ENCODE measurements around the gene RABGAP1. TPM values are rescaled to one million over a fixed set of nuclear protein-coding genes. Genes with fewer than 3 reads are reported as not detected.

Gene RABGAP1
- total and polyA plus RNA-seq, 2 experiments from 2014 or later, result 8.0 to 16.0 TPM

GRCh38 chr9:123083680-123084079 lies 142.9 kb downstream of the RABGAP1 start:
- no peak for TF ChIP-seq EZH2phosphoT487 (IDR thresholded peaks at IDR 0.05; ENCODE audit: insufficient read depth, low read depth)
- no peak for TF ChIP-seq EZH2 (IDR thresholded peaks at IDR 0.05; ENCODE audit: insufficient read depth, poor library complexity, severe bottlenecking)
- WGBS, 2 experiments (ENCODE audit: low coverage in 1 of 2, low lambda C conversion rate in 2 of 2, missing lambda C conversion rate in 2 of 2), result 89 to 90% methylated on average over 6 of the region's 6 CpGs
- no peaks in the 10 kb centered on the region for H3K4me1 ChIP-seq (ENCODE audit: insufficient read depth)
- no peaks in the 10 kb centered on the region; the same call in 1 of the 2 replicates for H4K20me1 ChIP-seq (ENCODE audit: insufficient read depth)
- no peak for DNase-seq
- no peak overlapping the region for H3K27ac ChIP-seq
- H3K36me3 ChIP-seq (ENCODE audit: low read depth), result peaks cover 5% of the 10 kb centered on the region; the same call in 1 of the 2 replicates
- no peak overlapping the region for H2AFZ ChIP-seq
- no peaks in the 10 kb centered on the region for H3K79me2 ChIP-seq (ENCODE audit: insufficient read depth)
- H3K9me2 ChIP-seq (ENCODE audit: insufficient read depth), result no peaks in the 10 kb centered on the region
- no peaks in the 10 kb centered on the region for H3K27me3 ChIP-seq (replicated peaks; ENCODE audit: insufficient read depth)
- no peak overlapping the region for H3K4me2 ChIP-seq (ENCODE audit: unreplicated experiment)
- no peaks in the 10 kb centered on the region for H3K9me3 ChIP-seq (ENCODE audit: low read depth)
- in situ Hi-C loops (cut with MboI), result loop anchor here (5.0 kb wide), 1 partner anchor 264 kb away; no protein-coding TSS in a partner anchor
- H3K4me3 ChIP-seq, result no peak overlapping the region
- no peak overlapping the region for H3K9ac ChIP-seq
- no peaks in the 10 kb centered on the region for H3F3A ChIP-seq (ENCODE audit: insufficient read depth)

- H3K9ac ChIP-seq, result no peak overlapping the region
These were observed 143.4 kb downstream of the RABGAP1 start for GRCh38 chr9:123084256-123084655.

GRCh38 chr9:123085916-123086315 lies 145.1 kb downstream of the RABGAP1 start:
- Histone ChIP-seq H3K9me2 (ENCODE audit: insufficient read depth) (no peaks in the 10 kb centered on the region), H3F3A (ENCODE audit: insufficient read depth) (no peaks in the 10 kb centered on the region), H4K20me1 (ENCODE audit: insufficient read depth) (no peaks in the 10 kb centered on the region; the same call in 1 of the 2 replicates), H3K9me3 (ENCODE audit: low read depth) (no peaks in the 10 kb centered on the region), H3K4me3 (no peak overlapping the region), H3K4me1 (ENCODE audit: insufficient read depth) (no peaks in the 10 kb centered on the region), H3K79me2 (ENCODE audit: insufficient read depth) (no peaks in the 10 kb centered on the region), H2AFZ (no peak overlapping the region), H3K4me2 (ENCODE audit: unreplicated experiment) (no peak overlapping the region), H3K27me3 (replicated peaks; ENCODE audit: insufficient read depth) (no peaks in the 10 kb centered on the region), H3K36me3 (ENCODE audit: low read depth) (peaks cover 3% of the 10 kb centered on the region; the same call in 1 of the 2 replicates), H3K27ac (no peak overlapping the region), H3K9ac (no peak overlapping the region)
- in situ Hi-C loops (cut with MboI), result no loop called here
- DNase-seq, result no peak
- 52 to 57% methylated on average over 2 of the region's 2 CpGs for WGBS, 2 experiments (ENCODE audit: low coverage in 1 of 2, low lambda C conversion rate in 2 of 2, missing lambda C conversion rate in 2 of 2)
- TF ChIP-seq EZH2phosphoT487 (IDR thresholded peaks at IDR 0.05; ENCODE audit: insufficient read depth, low read depth), result no peak
- no peak for TF ChIP-seq EZH2 (IDR thresholded peaks at IDR 0.05; ENCODE audit: insufficient read depth, poor library complexity, severe bottlenecking)

More at GRCh38 chr9:123084256-123084655, 143.4 kb downstream of the RABGAP1 start:
- H3K36me3 ChIP-seq (ENCODE audit: low read depth), result peaks cover 3% of the 10 kb centered on the region; the same call in 1 of the 2 replicates
- H3K9me3 ChIP-seq (ENCODE audit: low read depth), result no peaks in the 10 kb centered on the region
- H3K27me3 ChIP-seq (replicated peaks; ENCODE audit: insufficient read depth), result no peaks in the 10 kb centered on the region
- no peak overlapping the region for H3K27ac ChIP-seq
- TF ChIP-seq EZH2 (IDR thresholded peaks at IDR 0.05; ENCODE audit: insufficient read depth, poor library complexity, severe bottlenecking), result no peak
- TF ChIP-seq EZH2phosphoT487 (IDR thresholded peaks at IDR 0.05; ENCODE audit: insufficient read depth, low read depth), result no peak
- no peaks in the 10 kb centered on the region for H3K79me2 ChIP-seq (ENCODE audit: insufficient read depth)
- no peak overlapping the region for H3K4me2 ChIP-seq (ENCODE audit: unreplicated experiment)
- in situ Hi-C loops (cut with MboI), result loop anchor here (5.0 kb wide), 1 partner anchor 263 kb away; no protein-coding TSS in a partner anchor
- H3K4me1 ChIP-seq (ENCODE audit: insufficient read depth), result no peaks in the 10 kb centered on the region
- H2AFZ ChIP-seq, result no peak overlapping the region
- no peaks in the 10 kb centered on the region; the same call in 1 of the 2 replicates for H4K20me1 ChIP-seq (ENCODE audit: insufficient read depth)
- no peak overlapping the region for H3K4me3 ChIP-seq
- no peaks in the 10 kb centered on the region for H3K9me2 ChIP-seq (ENCODE audit: insufficient read depth)
- H3F3A ChIP-seq (ENCODE audit: insufficient read depth), result no peaks in the 10 kb centered on the region
- WGBS, 2 experiments (ENCODE audit: low coverage in 1 of 2, low lambda C conversion rate in 2 of 2, missing lambda C conversion rate in 2 of 2), result 96 to 100% methylated on average over 1 of the region's 1 CpG
- DNase-seq, result no peak

- TF ChIP-seq EZH2 (IDR thresholded peaks at IDR 0.05; ENCODE audit: insufficient read depth, poor library complexity, severe bottlenecking) (no peak), EZH2phosphoT487 (IDR thresholded peaks at IDR 0.05; ENCODE audit: insufficient read depth, low read depth) (no peak)
- H3K36me3 ChIP-seq (ENCODE audit: low read depth), result peaks cover 3% of the 10 kb centered on the region; the same call in 1 of the 2 replicates
- no peaks in the 10 kb centered on the region for H3K4me1 ChIP-seq (ENCODE audit: insufficient read depth)
- H3K9me3 ChIP-seq (ENCODE audit: low read depth), result no peaks in the 10 kb centered on the region
- H3F3A ChIP-seq (ENCODE audit: insufficient read depth), result no peaks in the 10 kb centered on the region
- no peaks in the 10 kb centered on the region for H3K27me3 ChIP-seq (replicated peaks; ENCODE audit: insufficient read depth)
- H3K4me3 ChIP-seq, result no peak overlapping the region
- H3K9ac ChIP-seq, result no peak overlapping the region
- no peak overlapping the region for H3K27ac ChIP-seq
- H3K79me2 ChIP-seq (ENCODE audit: insufficient read depth), result no peaks in the 10 kb centered on the region
- H3K4me2 ChIP-seq (ENCODE audit: unreplicated experiment), result no peak overlapping the region
- no peak for DNase-seq
- H2AFZ ChIP-seq, result no peak overlapping the region
- H4K20me1 ChIP-seq (ENCODE audit: insufficient read depth), result no peaks in the 10 kb centered on the region
- WGBS, 2 experiments (ENCODE audit: low coverage in 1 of 2, low lambda C conversion rate in 2 of 2, missing lambda C conversion rate in 2 of 2), result 99 to 100% methylated on average over 4 of the region's 4 CpGs
- H3K9me2 ChIP-seq (ENCODE audit: insufficient read depth), result no peaks in the 10 kb centered on the region
- in situ Hi-C loops (cut with MboI), result no loop called here
These were observed 146.6 kb downstream of the RABGAP1 start for GRCh38 chr9:123087359-123087888.
